Ovary (tissue), 9 donors: Measurements from ENCODE around the gene WIPI1. TPM values are rescaled to one million over a fixed set of nuclear protein-coding genes. Genes with fewer than 3 reads are reported as not detected.

Experiments
- DNase-seq, 5 donors: peaks; one replicate each; pipeline ENCODE4 v3.0.0-alpha.2; 2019 to 2020
- H3K27ac ChIP-seq, 2 donors: fragments of 200-600 bp; one replicate each; pipeline versions ENCODE4 v1.5.1 to v1.8.0; 2019 to 2022
- H3K27me3 ChIP-seq: fragments of 200-600 bp; one replicate; pipeline ENCODE4 v1.8.0; 2022
- H3K36me3 ChIP-seq: fragments of 200-600 bp; sonication (generic); one replicate; pipeline ENCODE4 v1.5.1; 2019
- H3K4me1 ChIP-seq: one replicate; pipeline ENCODE4 v1.8.1; 2013; ENCODE audit warnings: mild to moderate bottlenecking, moderate library complexity; ENCODE audit not compliant: insufficient read depth
- H3K4me3 ChIP-seq: fragments of 200-600 bp; sonication (generic); one replicate; pipeline ENCODE4 v1.5.1; 2017
- H3K9me3 ChIP-seq, 2 donors: fragments of 200-600 bp in 1 of 2; sonication (generic) in 1 of 2; one replicate each; pipeline versions ENCODE4 v1.5.1 to v1.8.1; 2013 to 2019; ENCODE audit warnings: mild to moderate bottlenecking in 1 of 2, moderate library complexity in 1 of 2
- CTCF ChIP-seq, 3 donors: fragments of 450-650 bp in 2 of 3; fragments of 200-600 bp in 1 of 3; IDR thresholded peaks; one replicate each; pipeline versions ENCODE4 v1.5.1 to v1.8.0; 2016 to 2022; ENCODE audit warnings: antibody characterized with exemption in 3 of 3, mild to moderate bottlenecking in 1 of 3
- EP300 ChIP-seq: sonication (generic); formaldehyde crosslinking; IDR thresholded peaks from one replicate; pipeline ENCODE4 v1.6.1; 2017; ENCODE audit warnings: antibody characterized with exemption
- POLR2A ChIP-seq: fragments of 450-650 bp; IDR thresholded peaks from one replicate; pipeline ENCODE4 v1.6.1; 2017; ENCODE audit warnings: antibody characterized with exemption, mild to moderate bottlenecking, moderate library complexity
- WGBS, 3 donors: extraction: QIAGEN DNeasy Blood & Tissue Kit in 1 of 3; methylation state at CpG; one replicate each; pipeline versions ENCODE4 v1.1.5 to v1.1.7; 2013 to 2017; 5-methylcytosine and 5-hydroxymethylcytosine counted together
- intact Hi-C, 4 donors: fragments of 100-400 bp; cut with DNase I; formaldehyde crosslinking; loops; one replicate each; pipeline versions ENCODE4 v1.11.0 to v1.15.1; 2022 to 2023
- polyA plus RNA-seq, 2 donors: library from polyadenylated mRNA; stranded (reverse); fragments of 200-250 nt in 1 of 2; fragments of 350-450 nt in 1 of 2; fragmentation: Illumina TruSeq in 1 of 2; extraction: RNeasy Lipid Tissue Mini Kit (QIAGEN cat#74804) in 1 of 2; gene quantifications; one replicate each; pipeline ENCODE4 v1.2.3, GENCODE V29; 2013 to 2014
- total RNA-seq, 7 donors: library from RNA; depleted of rRNA in 2 of 7; stranded (reverse); fragments of >200 nt in 2 of 7; fragmentation: NEBNext Ultra II Directional in 3 of 7; extraction: Animal tissue kit (Norgen Biotek cat#: 25700) in 3 of 7; gene quantifications; one replicate each; pipeline versions ENCODE4 v1.1.0 to v1.2.4, GENCODE V29; 2016 to 2023
- donor health status: DM: no; HTN: no; CAD: no; lungs with moderate emphysema.
- donor health status: DM: no; HTN: no; CAD: no.
- donor health status: Bipolar disorder and iron deficiency.
- donor health status: DM: yes; HTN: yes; CAD: no.
- donor health status: DM: no; HTN: no; CAD: no.
- donor health status: DM: yes; HTN: yes; CAD: no.

WIPI1 gene
- total and polyA plus RNA-seq, 9 donors = 15.9 to 53.3 (median 21.3) TPM

GRCh38 chr17:68452724-68453290 is 4.5 kb downstream of the WIPI1 start:
- no peak overlapping the region for H3K27ac ChIP-seq
- intact Hi-C loops = no loop called here
- WGBS, 3 donors = 62 to 71% (median 67%) methylated on average over 6 of the region's 6 CpGs

GRCh38 chr17:68451670-68452354 is 5.5 kb downstream of the WIPI1 start:
- H3K27ac ChIP-seq = no peak overlapping the region

More at GRCh38 chr17:68452724-68453290, 4.5 kb downstream of the WIPI1 start:
- Histone ChIP-seq H3K27me3 (no peaks in the 10 kb centered on the region), H3K36me3 (no peaks in the 10 kb centered on the region), H3K9me3 (no peaks in the 10 kb centered on the region), H3K4me3 (no peak overlapping the region), H3K4me1 (peaks cover 2% of the 10 kb centered on the region)
- TF ChIP-seq EP300 (no peak), POLR2A (no peak), CTCF (IDR thresholded peaks at IDR 0.05) (no peak)
- no peak for DNase-seq

GRCh38 chr17:68450801-68451200 is 6.5 kb downstream of the WIPI1 start:
- Histone ChIP-seq H3K4me1 (peaks cover 2% of the 10 kb centered on the region), H3K4me3 (no peak overlapping the region), H3K9me3 (no peaks in the 10 kb centered on the region), H3K27me3 (no peaks in the 10 kb centered on the region), H3K27ac (no peak overlapping the region), H3K36me3 (no peaks in the 10 kb centered on the region)
- TF ChIP-seq EP300 (no peak), CTCF (IDR thresholded peaks at IDR 0.05) (no peak), POLR2A (no peak)
- WGBS, 3 donors = 92 to 95% (median 93%) methylated on average over 14 of the region's 14 CpGs
- DNase-seq = no peak
- intact Hi-C loops = no loop called here

More at GRCh38 chr17:68451670-68452354, 5.5 kb downstream of the WIPI1 start:
- DNase-seq = no peak
- intact Hi-C loops = no loop called here
- peaks cover 2% of the 10 kb centered on the region for H3K4me1 ChIP-seq
- H3K27me3 ChIP-seq = no peaks in the 10 kb centered on the region
- TF ChIP-seq POLR2A (no peak), CTCF (IDR thresholded peaks at IDR 0.05) (no peak), EP300 (no peak)
- no peaks in the 10 kb centered on the region for H3K9me3 ChIP-seq
- H3K36me3 ChIP-seq = no peaks in the 10 kb centered on the region
- WGBS, 3 donors = 73 to 78% (median 77%) methylated on average over 5 of the region's 5 CpGs
- no peak overlapping the region for H3K4me3 ChIP-seq

GRCh38 chr17:68450391-68450790 is 6.9 kb downstream of the WIPI1 start:
- Histone ChIP-seq H3K4me1 (peaks cover 2% of the 10 kb centered on the region), H3K36me3 (no peaks in the 10 kb centered on the region), H3K27me3 (no peaks in the 10 kb centered on the region), H3K4me3 (no peak overlapping the region), H3K27ac (no peak overlapping the region), H3K9me3 (no peaks in the 10 kb centered on the region)
- no peak for TF ChIP-seq EP300
- TF ChIP-seq POLR2A = no peak
- TF ChIP-seq CTCF (IDR thresholded peaks at IDR 0.05) = no peak
- intact Hi-C loops = no loop called here
- 80 to 91% (median 81%) methylated on average over 8 of the region's 8 CpGs for WGBS, 3 donors
- DNase-seq = no peak
